ENCODE results near the gene TMEM255B.

Gene TMEM255B

DNA sequence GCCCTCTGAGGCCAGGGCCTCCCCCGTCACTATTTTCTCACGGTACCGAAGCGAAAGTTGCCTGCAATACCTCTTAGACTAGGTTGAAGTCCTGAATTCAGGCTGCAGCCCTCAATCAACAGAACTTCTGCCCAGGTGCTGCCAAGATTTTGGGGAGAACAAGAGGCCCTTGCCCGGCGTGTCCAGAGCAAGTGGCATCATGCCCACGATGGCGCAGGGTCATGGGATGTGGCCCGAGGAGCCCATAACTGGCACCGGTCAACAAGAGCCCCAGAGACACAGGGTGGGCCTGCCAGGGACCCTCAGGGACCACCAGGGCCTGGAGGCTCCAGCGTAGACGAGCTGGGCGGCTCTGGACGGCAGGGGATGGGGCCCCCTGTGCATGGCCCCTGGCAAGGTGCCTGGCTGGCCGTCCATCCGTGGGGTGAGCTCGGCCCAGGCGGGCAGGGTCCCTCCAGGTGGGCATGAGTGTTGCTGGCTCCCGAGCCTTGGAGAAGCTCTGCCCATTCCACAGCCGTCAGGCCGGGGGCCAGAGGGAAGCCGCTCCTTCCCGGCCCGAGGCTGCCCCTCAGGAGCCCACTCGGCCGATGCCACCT lies 59.8 kb downstream of the TMEM255B start:
- no peak for DNase-seq (ENCODE audit: extremely low spot score)
- POLR2A ChIA-PET, result no interaction called here
- CTCF ChIA-PET, result no interaction called here
- TF ChIP-seq, protein P1, sequence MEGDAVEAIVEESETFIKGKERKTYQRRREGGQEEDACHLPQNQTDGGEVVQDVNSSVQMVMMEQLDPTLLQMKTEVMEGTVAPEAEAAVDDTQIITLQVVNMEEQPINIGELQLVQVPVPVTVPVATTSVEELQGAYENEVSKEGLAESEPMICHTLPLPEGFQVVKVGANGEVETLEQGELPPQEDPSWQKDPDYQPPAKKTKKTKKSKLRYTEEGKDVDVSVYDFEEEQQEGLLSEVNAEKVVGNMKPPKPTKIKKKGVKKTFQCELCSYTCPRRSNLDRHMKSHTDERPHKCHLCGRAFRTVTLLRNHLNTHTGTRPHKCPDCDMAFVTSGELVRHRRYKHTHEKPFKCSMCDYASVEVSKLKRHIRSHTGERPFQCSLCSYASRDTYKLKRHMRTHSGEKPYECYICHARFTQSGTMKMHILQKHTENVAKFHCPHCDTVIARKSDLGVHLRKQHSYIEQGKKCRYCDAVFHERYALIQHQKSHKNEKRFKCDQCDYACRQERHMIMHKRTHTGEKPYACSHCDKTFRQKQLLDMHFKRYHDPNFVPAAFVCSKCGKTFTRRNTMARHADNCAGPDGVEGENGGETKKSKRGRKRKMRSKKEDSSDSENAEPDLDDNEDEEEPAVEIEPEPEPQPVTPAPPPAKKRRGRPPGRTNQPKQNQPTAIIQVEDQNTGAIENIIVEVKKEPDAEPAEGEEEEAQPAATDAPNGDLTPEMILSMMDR (IDR thresholded peaks at IDR 0.05; ENCODE audit: control extremely low read depth, extremely low read depth, low read depth, missing control alignments), result no peak

DNA sequence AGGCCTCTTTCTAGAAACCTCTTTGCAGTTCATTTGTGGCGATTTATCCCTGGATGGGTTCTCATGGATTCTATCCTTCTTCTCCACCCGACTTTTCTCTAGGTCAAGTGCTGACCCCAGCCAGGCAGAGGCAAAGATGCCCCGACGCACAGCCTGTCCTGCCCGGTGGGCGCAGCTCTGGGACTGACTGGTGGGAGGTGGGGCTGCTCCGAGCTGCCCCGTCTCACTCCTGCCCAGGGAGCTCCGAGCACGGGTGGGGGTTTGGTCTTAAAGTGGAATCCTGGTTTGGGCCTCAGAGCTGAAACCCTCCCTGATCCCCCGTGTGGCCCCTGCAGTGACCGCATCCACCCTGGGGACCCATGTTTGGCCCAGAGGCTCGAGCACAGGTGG lies 60.3 kb downstream of the TMEM255B start:
- CTCF ChIA-PET, result no interaction called here
- DNase-seq (ENCODE audit: extremely low spot score), result no peak
- TF ChIP-seq, protein P1 (IDR thresholded peaks at IDR 0.05; ENCODE audit: control extremely low read depth, extremely low read depth, low read depth, missing control alignments), result no peak
- POLR2A ChIA-PET, result no interaction called here

DNA sequence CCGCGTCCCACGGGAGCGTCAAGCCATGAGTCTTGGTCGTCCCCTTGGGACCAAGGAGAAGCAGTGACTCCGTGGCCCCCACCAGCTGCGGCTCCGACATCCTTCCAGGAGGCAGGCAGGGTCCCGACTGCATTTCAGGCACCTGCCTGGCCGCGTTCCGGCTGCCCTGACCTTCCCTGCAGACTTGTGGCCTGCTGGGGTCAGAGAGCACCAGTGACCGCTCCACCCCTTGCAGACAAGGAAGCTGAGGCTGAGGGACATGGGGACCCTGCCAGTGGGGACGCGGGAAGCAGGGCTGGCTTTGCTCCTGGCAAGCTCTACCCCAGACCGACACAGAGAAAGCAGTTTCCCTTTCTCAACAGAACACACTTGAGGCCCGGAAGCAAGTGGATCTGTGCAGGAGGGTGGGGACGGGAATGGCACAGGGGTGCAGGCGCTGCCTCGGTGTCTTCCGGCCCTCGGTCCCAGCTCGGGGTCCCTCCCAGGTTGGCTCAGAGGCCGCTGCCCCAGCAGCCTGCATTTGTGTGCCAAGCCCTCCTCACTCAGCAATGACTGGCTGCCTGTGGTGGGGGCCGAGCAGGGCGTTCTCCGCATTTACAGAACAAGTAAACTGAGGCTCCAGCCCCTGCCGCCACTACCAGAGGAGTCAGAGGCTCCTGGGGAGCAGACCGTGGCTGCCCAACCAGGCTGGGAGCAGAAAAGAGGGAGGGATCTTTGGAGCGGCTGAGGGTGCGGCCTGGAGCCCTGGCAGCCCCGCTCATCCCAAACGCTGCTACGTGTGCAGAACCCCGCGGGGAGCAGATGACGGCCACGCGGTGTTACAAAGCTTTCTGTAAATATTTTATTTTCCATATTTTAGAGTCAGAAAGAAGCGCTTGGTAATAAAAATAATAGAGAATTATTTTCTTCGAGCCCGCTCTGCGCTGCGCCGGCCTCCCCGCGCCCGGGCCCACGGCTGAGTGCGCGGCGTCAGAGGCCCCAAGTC lies 61.0 kb downstream of the TMEM255B start:
- TF ChIP-seq, protein P1 (IDR thresholded peaks at IDR 0.05; ENCODE audit: control extremely low read depth, extremely low read depth, low read depth, missing control alignments), result no peak
- ChIA-PET POLR2A (no interaction called here), CTCF (no interaction called here)
- no peak for DNase-seq (ENCODE audit: extremely low spot score)

DNA sequence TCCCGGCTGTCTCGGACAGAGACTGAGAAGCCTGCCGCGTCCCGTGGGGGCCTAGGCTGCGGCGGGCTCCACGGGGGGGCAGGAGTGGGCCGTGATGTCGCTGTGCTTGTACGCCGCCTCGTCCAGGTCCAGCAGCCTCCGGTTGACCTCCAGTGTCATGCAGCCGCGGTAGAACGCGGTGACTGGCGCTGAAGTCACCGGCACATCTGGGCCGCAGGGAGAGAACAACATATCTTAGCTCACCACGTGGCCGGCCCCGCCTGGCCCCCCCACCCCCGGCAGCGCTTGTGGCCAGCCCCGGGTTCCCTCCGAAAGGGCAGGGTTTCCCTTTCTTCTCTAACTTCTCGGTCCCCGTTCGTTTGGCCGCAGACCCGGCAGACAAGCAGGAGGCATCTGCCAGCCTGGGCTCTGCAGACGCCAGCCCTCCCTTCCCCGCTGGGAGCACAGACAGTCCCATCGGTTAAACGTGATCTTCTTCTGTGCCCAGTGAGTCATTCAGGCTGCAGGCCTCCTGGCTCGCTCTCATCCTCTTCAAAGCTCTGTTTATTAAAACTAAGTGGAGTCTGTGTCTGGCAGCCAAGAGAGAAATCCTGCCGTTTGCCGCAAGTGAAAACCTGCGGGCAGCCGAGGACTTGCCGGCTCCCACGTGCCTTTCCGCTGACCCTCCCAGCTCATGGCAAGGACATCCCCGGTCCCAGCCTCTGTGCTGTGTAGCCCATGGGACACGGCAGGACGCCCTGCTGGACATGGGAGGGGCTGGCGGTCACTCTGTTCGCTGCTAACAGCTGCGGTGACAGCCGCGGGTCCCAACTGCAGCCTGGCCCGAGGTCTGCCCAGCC lies 62.0 kb downstream of the TMEM255B start:
- CTCF ChIA-PET, result no interaction called here

DNA sequence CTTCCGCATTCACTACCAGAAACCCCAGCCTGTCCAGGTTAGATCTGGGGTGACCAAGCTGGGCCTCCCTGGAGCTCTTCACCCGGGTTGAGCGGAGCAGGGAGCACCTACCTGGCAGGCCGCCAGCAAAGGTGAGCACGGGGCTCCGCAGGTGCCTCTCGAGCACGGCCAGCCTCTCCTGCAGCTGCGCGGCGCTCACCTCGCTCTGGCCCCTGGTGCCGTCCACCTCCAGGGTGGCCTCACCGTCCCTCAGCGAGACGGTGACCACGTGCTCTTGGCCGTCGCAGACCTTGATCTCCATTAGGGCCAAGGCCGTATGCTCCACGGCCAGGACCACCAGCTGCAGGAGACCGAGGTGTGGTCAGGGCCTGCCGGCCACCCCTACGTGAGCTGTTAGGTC lies 62.8 kb downstream of the TMEM255B start:
- POLR2A ChIA-PET, result no interaction called here
- TF ChIP-seq, protein P1 (IDR thresholded peaks at IDR 0.05; ENCODE audit: control extremely low read depth, extremely low read depth, low read depth, missing control alignments), result no peak
- no peak for DNase-seq (ENCODE audit: extremely low spot score)
- CTCF ChIA-PET, result no interaction called here

More for the DNA sequence above, 62.0 kb downstream of the TMEM255B start:
- POLR2A ChIA-PET, result no interaction called here
- TF ChIP-seq, protein P1 (IDR thresholded peaks at IDR 0.05; ENCODE audit: control extremely low read depth, extremely low read depth, low read depth, missing control alignments), result no peak
- no peak for DNase-seq (ENCODE audit: extremely low spot score)

DNA sequence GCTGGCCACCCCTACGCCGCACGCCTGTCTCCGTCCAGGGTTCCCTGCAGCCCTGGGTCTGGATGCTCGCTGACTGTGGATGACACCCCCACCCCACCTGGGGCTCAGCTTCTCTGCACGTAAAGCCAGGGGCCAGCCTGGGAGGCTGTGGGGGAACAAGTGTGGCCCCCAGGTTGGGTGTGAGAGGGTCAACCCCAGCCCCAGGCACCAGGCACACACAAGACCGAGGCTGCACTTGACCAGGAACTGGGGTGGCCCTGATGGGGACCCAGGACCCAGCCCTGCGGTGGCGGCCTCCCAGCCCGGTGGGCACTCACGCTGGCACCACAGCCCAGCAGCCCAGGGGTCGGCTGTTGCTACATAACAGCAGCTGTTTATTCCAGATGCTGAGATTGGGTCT lies 63.2 kb downstream of the TMEM255B start:
- TF ChIP-seq, protein P1 (IDR thresholded peaks at IDR 0.05; ENCODE audit: control extremely low read depth, extremely low read depth, low read depth, missing control alignments), result no peak
- CTCF ChIA-PET, result no interaction called here
- DNase-seq (ENCODE audit: extremely low spot score), result no peak
- POLR2A ChIA-PET, result no interaction called here
